Natural killer cell (primary cell): ENCODE data around the gene CDC42SE2. TPM values are rescaled to one million over a fixed set of nuclear protein-coding genes. Genes with fewer than 3 reads are reported as not detected.

Source experiments
- ATAC-seq, 3 donors: fragments of 150-1000 bp in 2 of 3; fragments of 200-7000 bp in 1 of 3; cut with Tn5 transposase; 1 replicate in 1 of 3; 2 replicates in 2 of 3; pipeline ENCODE4 v1.10.0; 2021; ENCODE audit warnings: mild to moderate bottlenecking in 2 of 3, moderate library complexity in 2 of 3
- DNase-seq, 2 donors: peaks; one replicate each; pipeline versions ENCODE4 v3.0.0 to v3.0.0-alpha.2; 2013 to 2021; ENCODE audit warnings: mixed read lengths in 1 of 2
- H3K27ac ChIP-seq: one replicate; pipeline ENCODE4 v1.5.1; 2013; ENCODE audit warnings: mild to moderate bottlenecking, low read length
- H3K27me3 ChIP-seq: one replicate; pipeline ENCODE4 v1.6.1; 2013; ENCODE audit warnings: low read length; ENCODE audit not compliant: control insufficient read depth, insufficient read depth
- H3K36me3 ChIP-seq: one replicate; pipeline ENCODE4 v1.6.1; 2013; ENCODE audit warnings: low read length; ENCODE audit not compliant: control insufficient read depth, insufficient read depth
- H3K4me1 ChIP-seq: one replicate; pipeline ENCODE4 v1.6.1; 2013; ENCODE audit warnings: low read length; ENCODE audit not compliant: control insufficient read depth, insufficient read depth
- H3K4me3 ChIP-seq: one replicate; pipeline ENCODE4 v1.5.1; 2013; ENCODE audit warnings: low read length
- H3K9me3 ChIP-seq: one replicate; pipeline ENCODE4 v1.6.1; 2013; ENCODE audit warnings: low read length; ENCODE audit not compliant: control insufficient read depth, insufficient read depth
- H3K27ac Mint-ChIP-seq, 2 donors: one replicate each; pipeline ENCODE4 v1.8.0; 2022; ENCODE audit warnings: mild to moderate bottlenecking in 2 of 2, mixed read lengths in 2 of 2, moderate library complexity in 1 of 2
- H3K27me3 Mint-ChIP-seq, 2 donors: one replicate each; pipeline ENCODE4 v1.8.0; 2022; ENCODE audit warnings: low read depth in 2 of 2, mixed read lengths in 2 of 2
- H3K36me3 Mint-ChIP-seq: one replicate; pipeline ENCODE4 v1.8.0; 2022; ENCODE audit warnings: mixed read lengths
- H3K4me1 Mint-ChIP-seq, 2 donors: one replicate each; pipeline ENCODE4 v1.8.0; 2022; ENCODE audit warnings: mixed read lengths in 2 of 2
- H3K4me3 Mint-ChIP-seq: one replicate; pipeline ENCODE4 v1.8.0; 2022; ENCODE audit warnings: mild to moderate bottlenecking, moderate library complexity, mixed read lengths
- H3K9me3 Mint-ChIP-seq, 2 donors: one replicate each; pipeline ENCODE4 v1.8.0; 2022; ENCODE audit warnings: mixed read lengths in 2 of 2
- WGBS: methylation state at CpG from one replicate; pipeline ENCODE4 v1.1.7; 2013; ENCODE audit warnings: missing lambda C conversion rate; ENCODE audit not compliant: insufficient coverage; 5-methylcytosine and 5-hydroxymethylcytosine counted together
- intact Hi-C: fragments of 100-400 bp; cut with micrococcal nuclease; formaldehyde crosslinking; loops from one replicate; pipeline ENCODE4 v1.14.2; 2022
- total RNA-seq, 4 donors: library from RNA; stranded (reverse); fragments of 120-200 nt in 1 of 4; gene quantifications; one replicate each; pipeline versions ENCODE4 v1.2.3 to v1.2.4, GENCODE V29; 2013 to 2022
- TF ChIP-seq, protein P1 (sequence below): fragments of 200-600 bp; IDR thresholded peaks from one replicate; pipeline ENCODE4 v1.8.0; 2022; ENCODE audit warnings: antibody characterized with exemption

The CDC42SE2 gene
- total RNA-seq, 3 donors from 2014 or later (not counting 1 experiment from before 2014, with no cell fraction given): 140 to 183 (median 166) TPM

DNA sequence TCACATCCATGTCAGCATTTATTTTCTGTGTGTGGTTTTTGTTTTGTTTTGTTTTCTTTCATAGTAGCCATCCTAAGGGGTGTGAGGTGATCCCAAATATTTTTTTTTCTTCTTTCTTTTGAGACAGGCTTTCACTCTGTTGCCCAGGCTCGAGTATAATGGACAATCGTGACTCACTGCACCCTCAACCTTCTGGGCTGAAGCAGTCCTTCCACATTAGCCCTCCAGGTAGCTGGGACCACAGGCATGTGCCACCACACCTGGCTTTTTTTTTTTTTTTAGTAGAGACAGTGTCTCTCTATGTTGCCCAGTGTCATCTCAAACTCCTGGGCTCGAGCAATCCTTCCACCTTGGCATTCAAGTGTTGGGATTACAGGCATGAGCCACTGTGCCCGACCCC lies 59.1 kb downstream of the CDC42SE2 start:
- WGBS: 82% methylated on average over 2 of the region's 4 CpGs
- Histone ChIP-seq H3K27me3 (no peaks in the 10 kb centered on the region), H3K4me1 (peaks cover 26% of the 10 kb centered on the region), H3K4me3 (no peak overlapping the region), H3K27ac (peak overlapping the region; percentile 50), H3K36me3 (peaks cover 14% of the 10 kb centered on the region), H3K9me3 (no peaks in the 10 kb centered on the region)
- Mint-ChIP-seq H3K27me3 (no peaks in the 10 kb centered on the region), H3K4me3 (no peak overlapping the region), H3K27ac (peak overlapping the region; percentile 85 to 88), H3K4me1 (peaks cover 66% of the 10 kb centered on the region in 2 donors), H3K36me3 (no peaks in the 10 kb centered on the region), H3K9me3 (no peaks in the 10 kb centered on the region)
- DNase-seq: no peak
- intact Hi-C loops: loop anchor here (10.0 kb wide), 1 partner anchor 52 kb away; no protein-coding TSS in a partner anchor
- peak in 1 of 3 donors; percentile 7 for ATAC-seq
- TF ChIP-seq, protein P1, sequence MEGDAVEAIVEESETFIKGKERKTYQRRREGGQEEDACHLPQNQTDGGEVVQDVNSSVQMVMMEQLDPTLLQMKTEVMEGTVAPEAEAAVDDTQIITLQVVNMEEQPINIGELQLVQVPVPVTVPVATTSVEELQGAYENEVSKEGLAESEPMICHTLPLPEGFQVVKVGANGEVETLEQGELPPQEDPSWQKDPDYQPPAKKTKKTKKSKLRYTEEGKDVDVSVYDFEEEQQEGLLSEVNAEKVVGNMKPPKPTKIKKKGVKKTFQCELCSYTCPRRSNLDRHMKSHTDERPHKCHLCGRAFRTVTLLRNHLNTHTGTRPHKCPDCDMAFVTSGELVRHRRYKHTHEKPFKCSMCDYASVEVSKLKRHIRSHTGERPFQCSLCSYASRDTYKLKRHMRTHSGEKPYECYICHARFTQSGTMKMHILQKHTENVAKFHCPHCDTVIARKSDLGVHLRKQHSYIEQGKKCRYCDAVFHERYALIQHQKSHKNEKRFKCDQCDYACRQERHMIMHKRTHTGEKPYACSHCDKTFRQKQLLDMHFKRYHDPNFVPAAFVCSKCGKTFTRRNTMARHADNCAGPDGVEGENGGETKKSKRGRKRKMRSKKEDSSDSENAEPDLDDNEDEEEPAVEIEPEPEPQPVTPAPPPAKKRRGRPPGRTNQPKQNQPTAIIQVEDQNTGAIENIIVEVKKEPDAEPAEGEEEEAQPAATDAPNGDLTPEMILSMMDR: no peak

DNA sequence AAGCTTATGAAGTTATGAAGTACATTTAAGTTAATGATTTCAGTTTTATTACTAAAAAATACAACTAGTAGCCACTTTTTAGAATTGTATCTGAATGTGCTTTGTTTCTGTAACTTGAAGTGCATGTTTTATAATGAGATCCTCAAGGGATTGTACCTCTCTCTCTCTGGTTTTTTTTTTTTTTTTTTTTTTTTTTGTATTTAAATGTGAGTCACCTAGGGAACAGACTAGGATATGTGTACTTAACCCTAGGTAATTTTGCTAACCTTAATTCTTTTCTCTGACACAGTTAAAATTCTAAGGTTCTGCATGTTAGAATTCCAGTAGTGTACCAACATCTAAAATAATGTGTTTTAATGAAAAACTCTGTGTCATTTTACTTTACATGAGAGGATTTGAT lies 59.5 kb downstream of the CDC42SE2 start:
- Histone ChIP-seq H3K27me3 (no peaks in the 10 kb centered on the region), H3K27ac (no peak overlapping the region), H3K9me3 (no peaks in the 10 kb centered on the region), H3K4me1 (peaks cover 25% of the 10 kb centered on the region), H3K4me3 (no peak overlapping the region), H3K36me3 (peaks cover 13% of the 10 kb centered on the region)
- no peak for DNase-seq
- Mint-ChIP-seq H3K9me3 (no peaks in the 10 kb centered on the region), H3K4me3 (no peak overlapping the region), H3K27ac (peak overlapping the region; percentile 85 to 88), H3K4me1 (peaks cover 67 to 70% of the 10 kb centered on the region in 2 donors), H3K36me3 (no peaks in the 10 kb centered on the region), H3K27me3 (no peaks in the 10 kb centered on the region)
- intact Hi-C loops: loop anchor here (10.0 kb wide), 1 partner anchor 51 kb away; no protein-coding TSS in a partner anchor
- no peak for ATAC-seq
- TF ChIP-seq, protein P1: no peak

DNA sequence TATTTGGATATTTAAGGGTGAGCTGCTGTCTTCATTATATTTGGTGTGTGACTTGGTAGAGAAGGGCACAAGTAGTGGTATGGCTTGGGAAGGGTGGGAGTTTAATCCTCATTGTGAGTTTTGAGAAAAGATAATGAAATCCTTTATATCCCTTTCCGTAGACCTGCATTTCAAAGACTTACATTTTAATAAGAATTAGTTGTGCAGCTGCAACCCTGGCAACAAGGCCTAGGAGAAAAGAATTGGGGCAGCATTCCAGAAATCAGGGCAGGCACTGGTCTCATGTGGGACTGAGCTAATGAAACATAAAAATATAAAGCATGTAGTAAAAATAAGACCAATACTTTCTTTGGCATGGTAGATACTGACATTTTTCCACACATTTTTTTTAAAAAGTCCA lies 60.5 kb downstream of the CDC42SE2 start:
- no peaks in the 10 kb centered on the region for H3K36me3 Mint-ChIP-seq
- H3K27ac ChIP-seq: no peak overlapping the region
- WGBS: no CpG with 5 or more reads among the region's 1 CpG
- TF ChIP-seq, protein P1: no peak
- peaks cover 76 to 79% of the 10 kb centered on the region in 2 donors for H3K4me1 Mint-ChIP-seq
- DNase-seq: no peak
- H3K4me3 ChIP-seq: no peak overlapping the region
- peaks cover 31% of the 10 kb centered on the region for H3K4me1 ChIP-seq
- H3K9me3 Mint-ChIP-seq: no peaks in the 10 kb centered on the region
- H3K9me3 ChIP-seq: no peaks in the 10 kb centered on the region
- H3K27me3 Mint-ChIP-seq: no peaks in the 10 kb centered on the region
- H3K27me3 ChIP-seq: no peaks in the 10 kb centered on the region
- intact Hi-C loops: loop anchor here (10.0 kb wide), 1 partner anchor 50 kb away; no protein-coding TSS in a partner anchor
- ATAC-seq: no peak
- H3K36me3 ChIP-seq: peaks cover 6% of the 10 kb centered on the region
- peak overlapping the region; percentile 40 for H3K4me3 Mint-ChIP-seq
- peak overlapping the region; percentile 73 to 88 for H3K27ac Mint-ChIP-seq
